ENCODE results near the gene RCOR2.

Gene RCOR2

DNA sequence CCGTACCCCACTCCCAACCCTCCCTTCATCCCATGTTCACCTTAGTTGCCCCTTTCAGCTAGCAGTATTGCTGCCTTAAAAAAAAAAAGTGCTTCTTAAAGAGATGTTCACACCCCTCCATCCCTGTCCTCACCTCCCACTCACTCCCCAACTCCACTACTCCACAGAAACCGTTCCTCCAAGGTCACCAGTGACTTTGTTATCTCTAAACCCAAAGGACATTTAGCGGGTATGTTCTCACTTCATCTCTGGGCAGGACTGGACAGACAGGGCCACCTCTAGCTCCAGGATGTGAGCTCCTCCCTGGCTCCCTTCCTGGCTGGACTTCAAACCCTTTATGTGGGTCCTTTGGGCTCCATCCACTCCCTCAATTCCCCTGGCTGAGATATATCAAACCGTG lies 6.4 kb upstream of the RCOR2 start:
- no peak overlapping the region for H3K4me3 ChIP-seq (ENCODE audit: low read length)
- no peak for DNase-seq (ENCODE audit: low read depth)
- TF ChIP-seq, protein P1, sequence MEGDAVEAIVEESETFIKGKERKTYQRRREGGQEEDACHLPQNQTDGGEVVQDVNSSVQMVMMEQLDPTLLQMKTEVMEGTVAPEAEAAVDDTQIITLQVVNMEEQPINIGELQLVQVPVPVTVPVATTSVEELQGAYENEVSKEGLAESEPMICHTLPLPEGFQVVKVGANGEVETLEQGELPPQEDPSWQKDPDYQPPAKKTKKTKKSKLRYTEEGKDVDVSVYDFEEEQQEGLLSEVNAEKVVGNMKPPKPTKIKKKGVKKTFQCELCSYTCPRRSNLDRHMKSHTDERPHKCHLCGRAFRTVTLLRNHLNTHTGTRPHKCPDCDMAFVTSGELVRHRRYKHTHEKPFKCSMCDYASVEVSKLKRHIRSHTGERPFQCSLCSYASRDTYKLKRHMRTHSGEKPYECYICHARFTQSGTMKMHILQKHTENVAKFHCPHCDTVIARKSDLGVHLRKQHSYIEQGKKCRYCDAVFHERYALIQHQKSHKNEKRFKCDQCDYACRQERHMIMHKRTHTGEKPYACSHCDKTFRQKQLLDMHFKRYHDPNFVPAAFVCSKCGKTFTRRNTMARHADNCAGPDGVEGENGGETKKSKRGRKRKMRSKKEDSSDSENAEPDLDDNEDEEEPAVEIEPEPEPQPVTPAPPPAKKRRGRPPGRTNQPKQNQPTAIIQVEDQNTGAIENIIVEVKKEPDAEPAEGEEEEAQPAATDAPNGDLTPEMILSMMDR (conservative IDR thresholded peaks at IDR 0.05; ENCODE audit: low read length) = no peak

DNA sequence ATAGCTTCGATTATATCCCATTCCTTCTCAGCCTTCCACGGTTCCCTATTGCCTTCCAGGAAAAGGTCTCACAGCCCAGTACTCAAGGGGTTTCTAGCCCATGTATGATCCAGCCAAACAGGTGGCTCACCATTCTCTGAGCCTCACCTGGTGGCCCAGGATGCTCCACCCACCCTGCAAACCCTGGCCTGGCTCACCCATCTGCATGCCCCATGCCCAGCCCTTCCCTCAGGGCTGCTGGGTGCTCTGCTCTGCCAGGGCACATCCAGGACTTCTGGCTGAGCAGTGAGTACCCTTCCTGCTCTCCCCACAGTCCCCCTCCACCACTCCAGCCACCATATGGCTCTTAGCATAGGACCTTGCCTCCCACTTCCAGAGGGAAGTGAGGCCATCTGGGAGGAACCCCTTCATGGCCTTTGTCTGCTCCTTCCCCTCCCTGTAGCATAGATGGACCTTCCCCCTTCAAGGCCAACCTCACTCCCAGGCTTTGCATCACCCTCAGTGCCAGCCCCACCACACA lies 5.8 kb upstream of the RCOR2 start:
- no peak for DNase-seq (ENCODE audit: low read depth)
- no peak overlapping the region for H3K4me3 ChIP-seq (ENCODE audit: low read length)
- TF ChIP-seq, protein P1 (conservative IDR thresholded peaks at IDR 0.05; ENCODE audit: low read length) = no peak

DNA sequence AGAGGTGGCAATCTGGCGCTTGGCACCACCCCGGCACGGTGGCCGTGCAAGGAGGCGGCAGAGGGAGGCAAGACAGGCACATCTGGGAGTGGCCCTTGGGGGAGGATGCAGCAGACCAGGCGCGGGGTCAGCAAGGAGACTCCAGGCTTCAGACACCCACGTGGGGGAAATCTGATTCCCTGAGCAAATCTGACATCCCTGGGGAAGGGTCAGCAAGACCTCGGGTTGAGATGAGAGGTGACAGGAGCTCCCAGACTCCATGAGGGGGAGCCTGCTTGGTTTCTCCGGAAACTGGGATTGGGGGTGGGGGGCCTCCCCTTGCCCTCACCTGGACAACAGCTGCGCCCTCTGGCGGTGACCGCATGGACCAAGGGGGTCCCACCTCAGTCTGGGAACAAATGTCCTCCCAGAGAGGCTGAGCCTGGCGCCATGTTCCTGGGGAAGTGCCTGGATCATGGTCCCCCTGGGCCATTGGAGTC lies 4.0 kb upstream of the RCOR2 start:
- H3K4me3 ChIP-seq (ENCODE audit: low read length) = no peak overlapping the region
- no peak for DNase-seq (ENCODE audit: low read depth)
- TF ChIP-seq, protein P1 (conservative IDR thresholded peaks at IDR 0.05; ENCODE audit: low read length) = peak; percentile 39

DNA sequence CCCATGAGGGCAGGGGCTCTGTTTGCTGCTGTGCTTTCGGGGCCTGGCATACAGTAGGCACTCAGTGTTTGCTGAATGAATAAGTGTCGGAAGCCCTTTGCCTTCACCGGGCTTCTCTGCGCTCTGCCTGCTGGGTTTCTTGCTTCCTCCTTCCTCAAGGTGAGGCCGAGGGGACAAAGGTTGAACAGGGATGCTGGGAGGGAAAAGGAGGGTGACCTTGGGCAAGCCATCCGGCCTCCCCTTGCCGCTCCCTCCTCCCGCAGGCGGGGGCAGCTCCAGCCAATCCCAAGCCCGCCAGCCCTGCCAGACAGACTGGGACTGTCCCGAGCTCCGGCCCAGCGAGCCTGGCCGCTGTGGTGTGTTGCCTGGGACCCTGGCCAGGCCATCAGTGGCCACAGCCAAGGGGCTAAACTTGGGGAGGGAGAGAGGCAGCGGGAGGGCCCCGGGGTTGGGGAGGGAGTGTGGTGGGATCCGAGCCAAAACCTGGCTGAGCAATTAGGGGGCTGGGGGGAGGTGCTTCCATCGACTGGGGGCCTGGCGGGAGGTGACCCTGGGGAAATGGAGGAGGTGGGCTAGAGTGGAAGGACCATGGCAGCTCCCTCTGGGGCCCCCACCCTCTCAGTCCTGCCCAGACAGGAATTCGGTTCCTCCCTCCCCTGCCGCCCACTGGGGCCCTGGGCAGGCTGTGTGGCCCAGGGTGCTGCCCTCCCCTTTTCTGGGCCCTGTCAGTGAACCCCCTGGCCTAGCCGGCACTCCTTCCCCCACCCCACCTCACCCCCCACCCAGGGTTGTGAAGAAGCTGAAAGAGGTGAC lies 3.4 kb upstream of the RCOR2 start:
- TF ChIP-seq, protein P1 (conservative IDR thresholded peaks at IDR 0.05; ENCODE audit: low read length) = no peak
- H3K4me3 ChIP-seq (ENCODE audit: low read length) = no peak overlapping the region
- DNase-seq (ENCODE audit: low read depth) = peak; percentile 37

DNA sequence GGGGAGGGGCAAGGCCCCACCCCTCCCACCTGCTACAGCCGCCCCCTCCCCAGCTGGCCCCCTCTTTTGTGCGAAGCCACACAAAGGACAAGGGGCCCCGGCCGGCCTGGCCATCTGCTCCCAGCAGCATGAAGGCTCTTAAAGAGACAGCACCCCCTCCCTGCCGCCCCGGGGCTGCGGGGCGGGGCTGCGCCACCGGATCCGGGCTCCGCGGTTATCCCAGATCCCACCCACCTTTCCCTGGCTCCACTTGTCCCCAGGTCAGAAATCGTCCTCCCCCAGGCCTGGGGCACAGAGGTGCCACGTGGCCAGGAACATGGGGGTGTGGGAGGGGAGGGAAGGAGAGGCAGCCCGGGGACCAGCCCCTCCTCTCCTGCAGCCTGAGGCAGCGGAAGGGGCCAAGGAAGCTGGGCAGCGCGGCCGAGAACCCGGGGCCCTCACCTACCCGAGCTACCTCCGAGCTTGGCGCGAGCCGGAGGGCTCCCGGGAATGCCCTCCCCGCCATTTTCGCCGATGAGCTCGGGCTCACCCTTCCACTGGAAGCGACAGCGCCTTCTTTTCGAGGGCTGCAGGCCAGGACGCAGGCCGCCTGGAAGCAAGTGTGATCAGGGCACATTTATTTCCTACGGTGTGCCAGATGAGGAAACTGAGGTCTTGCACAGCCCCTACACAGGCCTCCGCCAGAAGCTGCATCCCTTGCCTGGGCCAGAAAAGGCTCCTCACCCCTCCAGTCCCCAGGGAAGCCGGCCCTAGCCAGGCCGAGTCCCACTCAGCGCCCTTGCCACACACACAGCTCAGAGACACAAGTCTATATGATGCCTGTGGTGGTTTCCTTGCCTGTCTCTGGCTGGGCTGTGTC lies 2.5 kb upstream of the RCOR2 start:
- DNase-seq (ENCODE audit: low read depth) = no peak
- TF ChIP-seq, protein P1 (conservative IDR thresholded peaks at IDR 0.05; ENCODE audit: low read length) = no peak
- H3K4me3 ChIP-seq (ENCODE audit: low read length) = peak overlapping the region; percentile 37

DNA sequence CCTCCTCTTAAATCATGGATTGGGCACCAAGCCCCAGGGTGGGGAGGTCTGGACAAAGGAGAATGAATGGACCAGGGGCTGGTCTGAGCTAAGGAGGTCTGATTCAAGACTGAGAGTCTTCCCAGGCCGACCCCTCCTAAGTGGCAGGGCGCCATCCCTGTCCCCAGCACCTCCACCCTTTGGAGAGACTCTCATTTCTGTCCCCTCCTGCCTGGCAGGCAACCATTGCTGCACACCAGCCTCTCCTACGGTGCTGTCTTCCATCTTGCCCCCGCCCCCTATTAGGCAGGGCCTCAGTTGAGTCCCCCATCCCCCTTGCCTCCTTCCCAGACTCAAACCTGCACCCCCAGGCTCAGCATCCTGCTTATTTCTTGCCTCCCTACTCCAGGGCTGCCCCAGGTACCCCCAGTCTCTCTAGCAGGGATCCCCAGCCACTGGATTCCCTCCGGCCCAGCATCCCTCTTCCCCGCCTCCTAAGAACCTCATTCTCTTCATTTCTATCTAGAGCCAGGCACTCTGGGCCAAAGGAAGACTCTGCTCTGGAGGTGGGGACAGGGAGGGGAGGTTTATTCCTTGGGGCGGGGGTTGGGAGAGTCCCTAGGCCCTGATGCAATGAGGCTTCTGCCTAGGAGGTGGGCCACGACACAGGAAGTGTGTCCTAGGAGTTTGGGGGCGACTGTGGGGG lies 1.7 kb upstream of the RCOR2 start:
- DNase-seq (ENCODE audit: low read depth) = peak; percentile 44
- no peak overlapping the region; the same call in 1 of the 2 replicates for H3K4me3 ChIP-seq (ENCODE audit: low read length)
- TF ChIP-seq, protein P1 (conservative IDR thresholded peaks at IDR 0.05; ENCODE audit: low read length) = no peak

Measured in AG10803 (cell line).